BJ (cell line): ENCODE measurements around the gene RSRP1. TPM values are rescaled to one million over a fixed set of nuclear protein-coding genes. Genes with fewer than 3 reads are reported as not detected.

Source experiments
- CTCF ChIA-PET: fragments of 350-600 bp; formaldehyde crosslinking; extraction: SDS; loops from one replicate; lab custom pipeline; 2021; ENCODE audit warnings: antibody characterized with exemption, inconsistent platforms; lab: Yijun Ruan, JAX
- POLR2A ChIA-PET: fragments of 300-600 bp; sonication (Branson Sonifier 250); formaldehyde crosslinking; extraction: SDS; loops from one replicate; lab custom pipeline; 2021; ENCODE audit warnings: antibody characterized with exemption; lab: Charles Lee
- DNase-seq: peaks from one replicate; pipeline ENCODE4 v3.0.0-alpha.2; 2011; ENCODE audit warnings: low read depth
- H3K27me3 ChIP-seq: 2 replicates; pipeline ENCODE4 v1.6.0; 2011; ENCODE audit warnings: low read length; ENCODE audit not compliant: control insufficient read depth, insufficient read depth
- H3K36me3 ChIP-seq: 2 replicates; pipeline ENCODE4 v1.5.1; 2011; ENCODE audit warnings: low read length; ENCODE audit not compliant: control insufficient read depth, insufficient read depth
- H3K4me3 ChIP-seq: 2 replicates; pipeline ENCODE4 v1.5.1; 2011; ENCODE audit warnings: low read depth, mild to moderate bottlenecking, control low read depth, low read length
- polyA plus RNA-seq: library from polyadenylated mRNA; depleted of rRNA; stranded (reverse); fragments of >200 nt; gene quantifications from 2 replicates; pipeline ENCODE4 v1.2.3, GENCODE V29; 2011
- TF ChIP-seq, protein P1 (sequence below): IDR thresholded peaks from 2 replicates; pipeline ENCODE4 v1.5.1; 2011; ENCODE audit warnings: low read depth, mild to moderate bottlenecking, control low read depth, inconsistent platforms, low read length, moderate library complexity; ENCODE audit not compliant: insufficient read depth

Gene RSRP1
- polyA plus RNA-seq, 1 experiment: 70.4 TPM

DNA sequence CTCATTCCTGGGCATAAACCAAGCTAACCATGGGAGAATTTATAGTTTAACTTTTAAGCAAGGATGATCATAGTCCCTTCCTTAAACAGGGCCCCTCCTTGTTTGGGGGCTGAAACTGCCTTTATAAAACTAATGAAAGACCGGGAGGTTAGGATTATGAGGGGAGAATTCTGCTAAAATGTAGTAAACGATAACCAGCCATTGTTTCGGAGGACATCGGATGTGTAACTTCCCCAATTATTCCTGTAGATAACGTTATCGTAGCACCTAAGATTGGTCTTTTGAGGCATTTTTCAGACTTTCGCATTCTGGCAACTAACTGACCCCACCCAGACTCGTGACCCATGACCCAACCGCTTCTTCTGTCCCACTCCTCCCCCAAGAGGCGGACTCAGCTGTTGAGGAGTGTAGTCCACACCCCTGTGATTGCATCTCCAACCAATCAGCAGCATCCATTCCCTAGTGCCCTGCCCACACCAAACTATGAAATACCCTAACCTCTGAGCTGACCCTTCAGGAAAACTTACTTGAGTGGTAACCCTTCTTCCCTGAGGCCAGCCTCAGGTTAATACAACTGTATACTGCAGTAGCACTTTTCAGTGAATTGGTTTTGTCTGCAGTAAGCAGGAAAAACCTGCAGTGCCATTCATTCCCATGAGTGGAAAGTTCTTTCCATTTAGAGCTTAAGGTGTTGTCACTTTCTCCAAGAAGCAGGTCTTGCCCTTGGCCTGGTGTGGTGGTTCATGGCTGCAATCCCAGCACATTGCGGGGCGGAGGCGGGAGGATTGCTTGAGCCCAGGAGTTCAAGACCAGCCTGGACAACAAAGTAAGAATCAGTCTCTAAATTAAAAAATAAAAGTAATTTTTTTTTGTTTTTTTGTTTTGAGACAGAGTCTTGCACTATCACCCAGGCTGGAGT lies 14.1 kb downstream of the RSRP1 start:
- no peaks in the 10 kb centered on the region for H3K27me3 ChIP-seq
- H3K4me3 ChIP-seq: peak overlapping the region; percentile 70
- DNase-seq: no peak
- ChIA-PET CTCF (interaction anchor here (0.8 to 2.0 kb wide), 6 partner anchors 8 to 398 kb away, joined by 3 to 6 read pairs (median 4); no protein-coding TSS in a partner anchor), POLR2A (interaction anchor here (0.5 to 1.1 kb wide), 4 partner anchors 15 to 47 kb away, joined by 3 to 11 read pairs (median 5); partner anchors contain the start of gene RSRP1)
- 0 out of 2 replicates have a peak, but pooled peaks cover 1% of the 10 kb centered on the region for H3K36me3 ChIP-seq
- TF ChIP-seq, protein P1, sequence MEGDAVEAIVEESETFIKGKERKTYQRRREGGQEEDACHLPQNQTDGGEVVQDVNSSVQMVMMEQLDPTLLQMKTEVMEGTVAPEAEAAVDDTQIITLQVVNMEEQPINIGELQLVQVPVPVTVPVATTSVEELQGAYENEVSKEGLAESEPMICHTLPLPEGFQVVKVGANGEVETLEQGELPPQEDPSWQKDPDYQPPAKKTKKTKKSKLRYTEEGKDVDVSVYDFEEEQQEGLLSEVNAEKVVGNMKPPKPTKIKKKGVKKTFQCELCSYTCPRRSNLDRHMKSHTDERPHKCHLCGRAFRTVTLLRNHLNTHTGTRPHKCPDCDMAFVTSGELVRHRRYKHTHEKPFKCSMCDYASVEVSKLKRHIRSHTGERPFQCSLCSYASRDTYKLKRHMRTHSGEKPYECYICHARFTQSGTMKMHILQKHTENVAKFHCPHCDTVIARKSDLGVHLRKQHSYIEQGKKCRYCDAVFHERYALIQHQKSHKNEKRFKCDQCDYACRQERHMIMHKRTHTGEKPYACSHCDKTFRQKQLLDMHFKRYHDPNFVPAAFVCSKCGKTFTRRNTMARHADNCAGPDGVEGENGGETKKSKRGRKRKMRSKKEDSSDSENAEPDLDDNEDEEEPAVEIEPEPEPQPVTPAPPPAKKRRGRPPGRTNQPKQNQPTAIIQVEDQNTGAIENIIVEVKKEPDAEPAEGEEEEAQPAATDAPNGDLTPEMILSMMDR: no peak

DNA sequence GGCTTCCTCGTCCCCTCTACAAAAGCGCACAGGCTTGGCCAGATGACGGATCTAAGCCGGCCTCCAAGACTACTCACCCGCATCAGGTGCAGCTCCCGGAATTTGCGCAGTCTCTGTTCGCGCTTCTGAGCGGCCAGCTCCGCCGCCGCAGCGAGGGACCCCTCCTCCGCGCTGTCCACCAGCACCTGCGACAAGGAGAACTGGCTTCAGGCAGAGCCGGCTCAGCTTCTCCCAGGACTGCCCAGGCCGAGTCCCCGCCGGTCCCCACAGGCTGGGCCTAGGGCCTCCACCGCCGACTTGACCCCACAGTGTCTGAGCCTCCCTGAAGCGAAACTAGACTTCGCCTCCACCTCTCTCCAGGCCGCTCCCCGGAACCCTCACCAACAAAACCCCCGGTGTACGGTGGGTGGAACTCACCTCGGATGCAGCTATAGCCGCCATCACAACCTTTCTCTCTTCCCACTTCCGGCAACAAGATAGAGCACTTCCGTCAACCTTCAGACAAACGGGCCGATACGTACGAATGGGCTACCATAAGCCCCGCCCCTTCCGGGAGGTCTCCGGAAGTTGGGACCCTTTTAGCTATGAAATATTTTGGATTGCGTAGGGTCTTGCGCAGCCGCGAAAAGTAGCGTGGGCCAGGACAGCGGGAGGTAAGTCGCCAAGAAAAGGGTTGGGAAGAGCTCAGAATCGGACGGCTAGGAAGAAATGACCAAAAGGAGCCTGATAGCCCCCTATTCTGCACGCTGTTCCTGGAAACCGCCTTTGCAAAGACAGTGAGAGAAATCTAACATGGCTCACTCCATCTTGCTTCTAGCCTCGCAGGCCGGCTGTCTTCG lies 15.0 kb downstream of the RSRP1 start, which contains the start of gene SYF2:
TSS of gene SYF2 (minus strand) at position 476 of the 839 bp plus-strand sequence. CDS start at position 441, 35 bp downstream.
- TF ChIP-seq, protein P1: no peak
- peak; percentile 74 for DNase-seq
- ChIA-PET POLR2A (interaction anchor here (0.8 to 1.1 kb wide), 2 partner anchors 15 to 25 kb away, joined by 3 to 4 read pairs; partner anchors contain the start of gene RSRP1), CTCF (interaction anchor here (0.8 to 2.0 kb wide), 6 partner anchors 9 to 398 kb away, joined by 3 to 6 read pairs (median 4); no protein-coding TSS in a partner anchor)
- Histone ChIP-seq H3K4me3 (peak within 1 kb of the TSS; percentile 70), H3K36me3 (0 out of 2 replicates have a peak, but pooled peaks cover 3% of the 10 kb centered on the region), H3K27me3 (no peaks in the 10 kb centered on the region)

DNA sequence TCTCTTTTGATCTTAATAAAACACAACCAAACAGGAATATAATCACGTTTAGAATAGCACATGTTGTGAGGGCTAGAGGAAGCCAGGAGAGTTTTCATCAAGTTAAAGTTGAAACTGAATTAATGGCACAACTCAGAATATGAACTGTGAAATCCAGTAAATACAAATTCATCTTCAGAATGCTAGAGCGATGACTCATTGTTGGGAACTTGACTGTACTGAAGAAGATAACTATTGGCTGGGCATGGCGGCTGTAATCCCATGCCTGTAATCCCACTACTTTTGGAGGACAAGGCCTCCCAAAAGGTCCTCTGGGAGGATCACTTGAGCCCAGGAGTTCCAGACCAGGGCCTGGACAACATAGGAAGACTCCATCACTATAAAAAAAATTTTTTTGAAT lies 23.8 kb downstream of the RSRP1 start:
- no peak for DNase-seq
- Histone ChIP-seq H3K36me3 (peaks cover 12% of the 10 kb centered on the region), H3K27me3 (no peaks in the 10 kb centered on the region), H3K4me3 (no peak overlapping the region)
- POLR2A ChIA-PET: no interaction called here
- TF ChIP-seq, protein P1: no peak
- CTCF ChIA-PET: interaction anchor here (0.6 to 1.2 kb wide), 2 partner anchors 11 to 608 kb away, joined by 3 read pairs; no protein-coding TSS in a partner anchor

DNA sequence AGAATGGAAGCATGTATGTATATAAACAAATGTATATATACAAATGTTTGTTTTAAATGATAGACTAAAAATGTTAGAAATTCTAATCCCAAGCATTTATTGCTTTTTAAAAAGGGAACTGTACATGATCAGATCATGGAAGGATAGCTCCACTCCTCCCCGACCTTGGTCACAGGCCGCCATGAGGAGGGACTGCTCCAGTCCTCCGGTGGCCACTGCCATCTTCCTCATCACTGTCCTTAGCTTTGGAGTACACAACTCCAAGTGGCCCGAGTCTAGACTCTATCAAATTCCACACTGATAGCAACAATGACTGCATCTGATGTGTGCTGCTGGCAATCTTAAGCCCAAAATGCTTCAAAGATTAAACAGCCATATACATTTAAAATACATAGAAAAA lies 24.6 kb downstream of the RSRP1 start:
- Histone ChIP-seq H3K27me3 (no peaks in the 10 kb centered on the region), H3K36me3 (peaks cover 10% of the 10 kb centered on the region), H3K4me3 (no peak overlapping the region)
- CTCF ChIA-PET: interaction anchor here (1.2 to 3.9 kb wide), 2 partner anchors 10 to 17 kb away, joined by 3 to 18 read pairs; no protein-coding TSS in a partner anchor
- TF ChIP-seq, protein P1: no peak
- POLR2A ChIA-PET: no interaction called here
- no peak for DNase-seq
